H9 (cell line): ENCODE results near the gene BTN1A1. TPM values are rescaled to one million over a fixed set of nuclear protein-coding genes. Genes with fewer than 3 reads are reported as not detected.

Experiments used
- DNase-seq: peaks from one replicate; pipeline ENCODE4 v3.0.0-alpha.2; 2017
- H2AFZ ChIP-seq: one replicate; pipeline ENCODE4 v1.6.1; 2013; ENCODE audit warnings: mild to moderate bottlenecking, low read length, control low read depth, moderate library complexity
- H2AK5ac ChIP-seq: 2 replicates; pipeline ENCODE4 v1.6.1; 2013; ENCODE audit warnings: low read length, control low read depth, mixed read lengths; ENCODE audit not compliant: insufficient read length
- H2BK120ac ChIP-seq: one replicate; pipeline ENCODE4 v1.6.1; 2013; ENCODE audit warnings: low read depth, mild to moderate bottlenecking, low read length, control low read depth, inconsistent platforms; ENCODE audit not compliant: poor library complexity, severe bottlenecking
- H2BK12ac ChIP-seq: 2 replicates; pipeline ENCODE4 v1.6.1; 2013; ENCODE audit warnings: low read length, control low read depth, mixed read lengths, low read depth; ENCODE audit not compliant: insufficient read length
- H2BK15ac ChIP-seq: 2 replicates; pipeline ENCODE4 v1.6.1; 2013; ENCODE audit warnings: low read depth, low read length, control low read depth
- H2BK20ac ChIP-seq: one replicate; pipeline ENCODE4 v1.6.1; 2013; ENCODE audit warnings: low read depth, mild to moderate bottlenecking, low read length, control low read depth, inconsistent platforms; ENCODE audit not compliant: poor library complexity, severe bottlenecking
- H2BK5ac ChIP-seq: 2 replicates; pipeline ENCODE4 v1.6.1; 2013; ENCODE audit warnings: low read length, control low read depth, mixed read lengths; ENCODE audit not compliant: insufficient read length
- H3K14ac ChIP-seq: 2 replicates; pipeline ENCODE4 v1.6.1; 2013; ENCODE audit warnings: low read length, control low read depth; ENCODE audit not compliant: insufficient read depth
- H3K18ac ChIP-seq: 2 replicates; pipeline ENCODE4 v1.6.1; 2013; ENCODE audit warnings: low read depth, mild to moderate bottlenecking, mixed read lengths, low read length, control low read depth; ENCODE audit not compliant: insufficient read length
- H3K23ac ChIP-seq: 2 replicates; pipeline ENCODE4 v1.6.1; 2013; ENCODE audit warnings: low read length, control low read depth, mixed read lengths, low read depth; ENCODE audit not compliant: insufficient read length
- H3K23me2 ChIP-seq: 2 replicates; pipeline ENCODE4 v1.6.1; 2013; ENCODE audit warnings: low read depth, mild to moderate bottlenecking, mixed read lengths, low read length, control low read depth; ENCODE audit not compliant: insufficient read length, poor library complexity, severe bottlenecking
- H3K27ac ChIP-seq: 2 replicates; pipeline ENCODE4 v1.5.1; 2013; ENCODE audit warnings: low read length, control low read depth, mixed read lengths, low read depth; ENCODE audit not compliant: insufficient read length
- H3K27me3 ChIP-seq: 2 replicates; pipeline ENCODE4 v1.6.1; 2013; ENCODE audit warnings: low read length, control low read depth, inconsistent platforms; ENCODE audit not compliant: insufficient read depth
- H3K4ac ChIP-seq: 2 replicates; pipeline ENCODE4 v1.6.1; 2013; ENCODE audit warnings: low read depth, mild to moderate bottlenecking, control low read depth, inconsistent platforms, low read length, moderate library complexity
- H3K4me1 ChIP-seq: 2 replicates; pipeline ENCODE4 v1.6.1; 2013; ENCODE audit warnings: low read length, control low read depth, inconsistent platforms; ENCODE audit not compliant: insufficient read depth
- H3K4me2 ChIP-seq: 2 replicates; pipeline ENCODE4 v1.6.1; 2013; ENCODE audit warnings: low read length, control low read depth, mixed read lengths; ENCODE audit not compliant: insufficient read length, insufficient read depth
- H3K56ac ChIP-seq: 2 replicates; pipeline ENCODE4 v1.6.1; 2013; ENCODE audit warnings: low read depth, mild to moderate bottlenecking, mixed read lengths, low read length, control low read depth; ENCODE audit not compliant: insufficient read length
- H3K79me1 ChIP-seq: 2 replicates; pipeline ENCODE4 v1.6.1; 2013; ENCODE audit warnings: low read depth, mild to moderate bottlenecking, moderate library complexity, low read length, control low read depth, inconsistent platforms; ENCODE audit not compliant: insufficient read depth, poor library complexity, severe bottlenecking
- H3K79me2 ChIP-seq: 2 replicates; pipeline ENCODE4 v1.6.1; 2013; ENCODE audit warnings: low read length, control low read depth, inconsistent platforms; ENCODE audit not compliant: insufficient read depth
- H3K9ac ChIP-seq: 2 replicates; pipeline ENCODE4 v1.6.1; 2013; ENCODE audit warnings: low read length, control low read depth, mixed read lengths; ENCODE audit not compliant: insufficient read length; ENCODE audit errors: extremely low read depth
- H3K9me3 ChIP-seq: one replicate; pipeline ENCODE4 v1.6.1; 2013; ENCODE audit warnings: low read depth, low read length, inconsistent platforms; ENCODE audit not compliant: control insufficient read depth
- H3T11ph ChIP-seq: one replicate; pipeline ENCODE4 v1.6.1; 2013; ENCODE audit warnings: mild to moderate bottlenecking, low read length, control low read depth, inconsistent platforms
- H4K20me1 ChIP-seq: one replicate; pipeline ENCODE4 v1.6.1; 2013; ENCODE audit not compliant: control insufficient read depth, insufficient read length, insufficient read depth
- H4K5ac ChIP-seq: 2 replicates; pipeline ENCODE4 v1.6.1; 2013; ENCODE audit warnings: low read depth, mild to moderate bottlenecking, mixed read lengths, low read length, control low read depth; ENCODE audit not compliant: insufficient read length
- H4K8ac ChIP-seq: replicated peaks from 2 replicates; pipeline ENCODE4 v1.6.1; 2013; ENCODE audit warnings: low read length, control low read depth, mixed read lengths, low read depth; ENCODE audit not compliant: insufficient read length
- H4K91ac ChIP-seq: 2 replicates; pipeline ENCODE4 v1.6.1; 2013; ENCODE audit warnings: low read depth, mild to moderate bottlenecking, moderate library complexity, mixed read lengths, low read length, control low read depth; ENCODE audit not compliant: insufficient read length
- H3K27ac Mint-ChIP-seq, 3 experiments: 2 replicates in 2 of 3; 3 replicates in 1 of 3; pipeline ENCODE4 v1.8.0; 2020 to 2021; ENCODE audit warnings: mixed read lengths in 3 of 3, mild to moderate bottlenecking in 1 of 3, moderate library complexity in 1 of 3
- H3K27me3 Mint-ChIP-seq: 2 replicates; pipeline ENCODE4 v1.8.0; 2021; ENCODE audit warnings: low read depth, mild to moderate bottlenecking, moderate library complexity, mixed read lengths
- H3K36me3 Mint-ChIP-seq, 3 experiments: 2 replicates in 2 of 3; 3 replicates in 1 of 3; pipeline ENCODE4 v1.8.0; 2020 to 2021; ENCODE audit warnings: low read depth in 3 of 3, mixed read lengths in 3 of 3; ENCODE audit not compliant: insufficient read depth in 1 of 3
- H3K4me1 Mint-ChIP-seq, 2 experiments: 2 replicates each; pipeline ENCODE4 v1.8.0; 2020; ENCODE audit warnings: mixed read lengths in 2 of 2
- H3K4me3 Mint-ChIP-seq, 2 experiments: 2 replicates in 1 of 2; 3 replicates in 1 of 2; pipeline ENCODE4 v1.8.0; 2020 to 2021; ENCODE audit warnings: mild to moderate bottlenecking in 2 of 2, mixed read lengths in 2 of 2, moderate library complexity in 1 of 2
- H3K9me3 Mint-ChIP-seq, 2 experiments: 2 replicates in 1 of 2; 3 replicates in 1 of 2; pipeline ENCODE4 v1.8.0; 2020; ENCODE audit warnings: mild to moderate bottlenecking in 2 of 2, mixed read lengths in 2 of 2, moderate library complexity in 1 of 2
- CTCF ChIP-seq: fragments of 200-600 bp; sonication (generic); conservative IDR thresholded peaks from 3 replicates; pipeline ENCODE4 v1.8.0; 2021; ENCODE audit warnings: antibody characterized with exemption, mild to moderate bottlenecking
- WGBS: extraction: QIAGEN DNeasy Blood & Tissue Kit; methylation state at CpG from one replicate; pipeline ENCODE4 v1.1.7; 2013; ENCODE audit warnings: missing lambda C conversion rate, low lambda C conversion rate, mixed read lengths; ENCODE audit not compliant: insufficient read length; ENCODE audit errors: extremely low coverage; 5-methylcytosine and 5-hydroxymethylcytosine counted together
- total RNA-seq: library from RNA; stranded (reverse); gene quantifications from 2 replicates; pipeline ENCODE4 v1.2.1, GENCODE V29; 2021

The BTN1A1 gene
- total RNA-seq, 1 experiment from 2014 or later = 0.15 TPM

- DNase-seq = no peak
- WGBS = no CpG with 5 or more reads among the region's 8 CpGs
- H2BK5ac ChIP-seq = no peak overlapping the region
- H3K4me2 ChIP-seq = no peak overlapping the region
- H3K27ac ChIP-seq = no peak overlapping the region
- no peak overlapping the region for H2BK120ac ChIP-seq
- no peak overlapping the region for H3K14ac ChIP-seq
- H2BK15ac ChIP-seq = no peak overlapping the region
- no peak overlapping the region for H3K18ac ChIP-seq
- H2BK20ac ChIP-seq = no peak overlapping the region
- no peak overlapping the region for H3K56ac ChIP-seq
- no peaks in the 10 kb centered on the region for H3K27me3 ChIP-seq
- H4K8ac ChIP-seq = no peak overlapping the region
- TF ChIP-seq CTCF = no peak
- Mint-ChIP-seq H3K9me3 (no peaks in the 10 kb centered on the region; a peak in 1 of 5 replicates), H3K27ac (no peak overlapping the region), H3K36me3 (no peaks in the 10 kb centered on the region; a peak in 1 of 7 replicates), H3K4me3 (no peak overlapping the region; a peak in 1 of 5 replicates), H3K4me1 (peaks cover 1 to 2% of the 10 kb centered on the region in 2 experiments; a peak in 2 of 4 replicates), H3K27me3 (peaks cover 3% of the 10 kb centered on the region)
- no peak overlapping the region for H3K9ac ChIP-seq
- no peak overlapping the region for H3T11ph ChIP-seq
- H3K79me2 ChIP-seq = no peaks in the 10 kb centered on the region
- H4K20me1 ChIP-seq = no peaks in the 10 kb centered on the region
- H3K4me1 ChIP-seq = peaks cover 1% of the 10 kb centered on the region; the same call in 1 of the 2 replicates
- no peaks in the 10 kb centered on the region for H3K79me1 ChIP-seq
- no peak overlapping the region for H3K23ac ChIP-seq
- no peaks in the 10 kb centered on the region for H3K9me3 ChIP-seq
- no peak overlapping the region for H2BK12ac ChIP-seq
- no peak overlapping the region for H4K91ac ChIP-seq
- no peak overlapping the region for H2AFZ ChIP-seq
- no peak overlapping the region for H2AK5ac ChIP-seq
- no peaks in the 10 kb centered on the region for H3K23me2 ChIP-seq
- H3K4ac ChIP-seq = no peak overlapping the region
- no peak overlapping the region for H4K5ac ChIP-seq
Measured at GRCh38 chr6:26489996-26490964, 9.8 kb upstream of the BTN1A1 start.
